NCI-H526 (cell line): ENCODE data around the gene LMAN2.

ENCODE experiments used
- DNase-seq, 2 experiments: peaks; one replicate each; lab custom pipeline; 2025; lab: John Stamatoyannopoulos, UW

The LMAN2 gene, protein sequence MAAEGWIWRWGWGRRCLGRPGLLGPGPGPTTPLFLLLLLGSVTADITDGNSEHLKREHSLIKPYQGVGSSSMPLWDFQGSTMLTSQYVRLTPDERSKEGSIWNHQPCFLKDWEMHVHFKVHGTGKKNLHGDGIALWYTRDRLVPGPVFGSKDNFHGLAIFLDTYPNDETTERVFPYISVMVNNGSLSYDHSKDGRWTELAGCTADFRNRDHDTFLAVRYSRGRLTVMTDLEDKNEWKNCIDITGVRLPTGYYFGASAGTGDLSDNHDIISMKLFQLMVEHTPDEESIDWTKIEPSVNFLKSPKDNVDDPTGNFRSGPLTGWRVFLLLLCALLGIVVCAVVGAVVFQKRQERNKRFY

GRCh38 chr5:177351392-177352329 lies at the start of gene LMAN2:
Gene LMAN2, minus strand, starts transcription at chr5:177351668. Its CDS starts 21 bp downstream, at chr5:177351647.
- DNase-seq = peak; percentile 90 to 93

DNA sequence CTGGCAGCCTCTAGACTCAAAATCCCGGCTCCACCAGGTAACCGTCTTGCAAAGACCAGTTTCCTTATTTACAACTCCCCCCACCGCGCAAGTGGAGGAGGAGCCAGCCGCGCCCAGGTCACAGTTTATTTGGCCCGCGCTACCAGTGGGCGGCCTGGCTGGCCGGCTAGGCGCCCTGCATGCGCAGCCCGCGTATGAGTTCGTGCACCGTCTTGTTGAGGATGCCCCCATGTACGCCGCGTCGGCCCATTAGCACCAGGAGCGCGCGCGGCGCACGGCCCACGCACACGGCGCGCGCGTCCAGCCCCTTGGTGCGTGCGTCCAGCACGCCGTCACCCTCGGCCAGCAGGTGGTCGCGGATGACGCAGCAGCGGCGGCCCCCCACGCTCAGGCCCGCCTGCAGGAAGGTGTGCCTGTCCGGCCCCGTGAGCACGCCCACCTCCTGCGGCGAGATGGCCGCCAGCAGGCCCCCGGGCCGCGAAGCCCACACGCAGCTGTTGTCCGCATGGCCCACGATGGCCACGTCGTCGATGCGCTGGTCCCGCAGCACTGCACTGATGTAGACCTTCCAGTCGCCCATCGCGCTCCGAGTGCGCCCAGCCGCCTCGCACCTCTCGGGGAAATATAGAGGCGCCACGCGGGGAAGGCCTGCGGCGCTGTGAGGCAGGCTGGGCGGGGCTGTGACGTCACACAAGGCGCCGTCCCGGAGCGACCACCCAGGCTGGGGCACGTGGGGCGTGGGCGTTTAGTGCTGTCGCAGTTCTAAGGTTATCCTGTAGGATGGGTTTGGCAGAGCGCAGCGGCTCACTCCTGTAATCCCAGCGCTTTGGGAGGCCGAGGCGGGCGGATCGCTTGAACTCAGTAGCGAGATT lies 48.8 kb upstream of the LMAN2 start, which contains the start of gene PFN3:
TSS of gene PFN3 (minus strand) at position 665 of the 872 bp plus-strand sequence. CDS start at position 580, 85 bp downstream.
- DNase-seq = no peak

DNA sequence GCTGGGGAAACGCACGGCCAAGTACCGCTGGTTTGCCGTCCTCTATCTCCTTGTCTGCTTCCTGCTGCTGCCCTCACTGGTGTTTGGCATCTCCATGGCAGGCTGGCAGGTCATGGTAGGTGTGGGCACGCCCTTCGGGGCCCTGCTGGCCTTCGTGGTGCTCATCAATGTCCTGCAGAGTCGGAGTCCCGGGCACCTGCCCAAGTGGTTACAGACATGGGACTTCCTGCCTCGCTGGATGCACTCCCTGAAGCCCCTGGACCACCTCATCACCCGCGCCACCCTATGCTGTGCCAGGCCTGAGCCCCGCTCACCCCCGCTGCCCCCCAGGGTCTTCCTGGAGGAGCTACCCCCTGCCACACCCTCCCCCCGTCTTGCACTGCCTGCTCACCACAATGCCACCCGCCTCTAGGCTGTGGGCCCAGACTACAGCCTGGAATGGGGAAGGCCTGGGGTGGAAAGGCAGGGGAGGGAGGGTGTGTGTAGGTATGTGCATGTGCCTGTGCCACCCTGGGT lies 46.5 kb upstream of the LMAN2 start:
- DNase-seq = no peak

DNA sequence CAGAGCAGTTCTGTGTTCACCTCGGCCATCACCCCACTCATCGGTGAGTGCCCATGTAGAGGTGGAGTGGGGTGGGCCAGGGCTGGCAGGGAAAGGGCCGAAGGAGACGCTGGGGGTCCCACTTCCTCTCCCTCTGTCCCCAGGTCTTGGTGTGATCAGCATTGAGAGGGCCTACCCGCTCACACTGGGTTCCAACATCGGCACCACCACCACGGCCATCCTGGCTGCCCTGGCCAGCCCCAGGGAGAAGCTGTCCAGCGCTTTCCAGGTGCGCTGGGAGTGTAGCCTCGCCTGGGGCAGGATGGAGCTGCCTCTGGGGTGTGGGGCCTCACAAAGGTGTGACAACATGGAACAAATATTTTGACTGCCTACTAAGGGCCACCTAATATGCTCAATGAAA lies 45.3 kb upstream of the LMAN2 start:
- no peak for DNase-seq

DNA sequence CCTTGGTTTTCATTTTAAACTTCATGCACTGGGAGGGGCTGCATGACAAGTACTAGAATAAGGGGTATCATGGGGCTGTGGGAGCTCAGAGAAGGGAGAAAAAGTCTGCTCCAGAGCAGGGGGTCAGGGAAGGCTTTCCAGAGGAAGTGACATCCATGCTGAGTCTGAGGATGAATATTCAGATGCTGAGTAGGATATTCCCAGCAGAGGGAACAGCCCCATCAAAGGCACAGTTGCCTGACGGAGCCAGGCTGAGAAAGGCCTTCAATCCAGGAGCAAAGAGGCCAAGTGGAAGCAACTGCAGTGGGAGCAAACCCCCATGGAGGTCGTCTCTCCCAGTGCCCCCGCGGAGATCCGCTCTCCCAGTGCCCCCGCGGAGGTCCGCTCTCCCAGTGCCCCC lies 44.6 kb upstream of the LMAN2 start:
- no peak for DNase-seq

GRCh38 chr5:177393990-177394389 lies 42.5 kb upstream of the LMAN2 start:
- no peak for DNase-seq

DNA sequence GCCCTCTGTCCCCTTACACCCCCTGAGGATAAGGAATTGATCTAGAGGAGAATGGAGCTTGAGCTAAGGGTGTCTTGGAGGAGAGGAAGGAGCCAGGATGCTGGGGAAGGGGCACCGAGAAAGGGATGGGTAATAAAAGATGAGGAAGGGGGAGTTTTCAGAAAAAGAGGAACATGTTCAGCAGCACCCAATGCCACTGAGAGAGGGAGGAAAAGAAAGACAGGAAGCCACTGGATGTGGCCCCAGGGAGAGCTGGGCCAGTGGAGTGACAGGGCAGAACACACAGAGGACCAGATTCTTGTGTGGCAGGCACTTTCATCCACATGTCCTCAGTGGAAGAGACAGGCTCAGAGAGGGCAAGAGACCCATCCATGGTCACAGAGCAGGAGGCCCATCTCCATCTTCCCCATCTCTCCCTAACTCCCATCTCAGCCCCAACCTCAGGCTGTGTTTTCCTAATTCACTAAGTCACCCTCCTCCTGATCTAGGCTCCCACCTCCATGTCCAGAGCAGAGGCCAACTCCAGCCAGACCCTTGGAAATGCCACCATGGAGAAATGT lies 41.8 kb upstream of the LMAN2 start:
- no peak for DNase-seq

DNA sequence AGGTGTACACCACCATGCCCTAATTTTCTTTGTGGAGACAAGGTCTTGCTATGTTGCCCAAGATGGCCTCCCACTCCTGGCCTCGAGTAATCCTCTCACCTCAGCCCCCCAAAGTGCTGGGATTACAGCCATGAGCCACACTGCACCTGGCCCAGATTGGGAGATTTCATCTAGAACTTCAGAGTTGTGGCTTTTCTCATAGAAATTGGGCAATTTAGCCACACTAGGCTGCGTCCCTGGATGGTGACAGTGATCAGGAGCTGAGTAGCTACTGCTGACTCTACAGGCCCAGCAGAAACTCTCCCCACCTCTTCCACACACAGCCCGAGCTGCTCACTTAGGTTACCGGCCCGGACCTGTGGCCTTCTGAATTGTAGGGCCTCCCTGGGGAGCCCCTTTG lies 41.3 kb upstream of the LMAN2 start:
- no peak for DNase-seq

DNA sequence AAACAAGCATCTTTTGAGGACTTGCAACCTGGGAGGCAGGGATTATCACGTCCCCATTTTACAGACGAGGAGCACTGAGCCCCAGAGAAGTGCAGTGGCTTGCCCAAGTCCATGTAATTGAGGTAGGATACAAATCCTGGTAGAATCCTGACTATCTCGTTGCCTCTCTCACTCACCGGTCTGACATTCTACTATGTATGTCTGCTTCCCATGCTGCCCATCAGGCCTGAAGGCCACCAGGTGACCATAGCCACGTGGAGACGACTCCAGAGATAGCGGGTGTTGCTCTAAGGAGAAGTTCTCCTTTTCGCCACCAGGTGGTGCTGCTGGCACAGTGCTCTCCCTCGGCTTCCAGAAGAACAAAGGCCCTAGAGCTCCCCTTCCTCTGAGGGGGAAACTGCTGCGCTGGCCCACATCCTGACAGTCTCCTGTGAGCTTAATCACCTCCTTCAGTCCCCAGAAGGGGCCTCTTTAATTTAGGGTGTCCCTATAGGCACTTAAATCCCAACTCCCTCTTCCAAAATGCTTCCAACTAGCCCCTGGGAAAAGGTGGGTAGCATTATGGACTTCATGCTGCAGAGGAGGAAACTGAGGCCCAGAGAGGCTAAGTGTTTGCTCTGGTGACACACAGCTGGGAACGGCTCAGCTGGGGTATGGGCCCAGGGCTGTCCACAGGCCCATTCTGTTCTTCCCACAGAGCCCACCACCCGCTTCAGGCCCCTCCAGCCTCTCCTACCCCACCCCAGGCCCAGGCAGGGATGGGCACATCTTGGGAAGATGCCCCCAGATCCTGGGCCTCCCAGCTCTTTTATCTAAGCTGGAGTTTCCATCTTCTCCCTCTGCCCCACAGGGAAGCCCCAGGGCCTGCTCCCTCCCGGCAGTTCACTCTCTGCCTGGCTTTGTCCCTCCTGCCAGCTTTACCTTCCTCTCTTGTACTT lies 39.2 kb upstream of the LMAN2 start:
- peak; percentile 53 to 81 for DNase-seq

DNA sequence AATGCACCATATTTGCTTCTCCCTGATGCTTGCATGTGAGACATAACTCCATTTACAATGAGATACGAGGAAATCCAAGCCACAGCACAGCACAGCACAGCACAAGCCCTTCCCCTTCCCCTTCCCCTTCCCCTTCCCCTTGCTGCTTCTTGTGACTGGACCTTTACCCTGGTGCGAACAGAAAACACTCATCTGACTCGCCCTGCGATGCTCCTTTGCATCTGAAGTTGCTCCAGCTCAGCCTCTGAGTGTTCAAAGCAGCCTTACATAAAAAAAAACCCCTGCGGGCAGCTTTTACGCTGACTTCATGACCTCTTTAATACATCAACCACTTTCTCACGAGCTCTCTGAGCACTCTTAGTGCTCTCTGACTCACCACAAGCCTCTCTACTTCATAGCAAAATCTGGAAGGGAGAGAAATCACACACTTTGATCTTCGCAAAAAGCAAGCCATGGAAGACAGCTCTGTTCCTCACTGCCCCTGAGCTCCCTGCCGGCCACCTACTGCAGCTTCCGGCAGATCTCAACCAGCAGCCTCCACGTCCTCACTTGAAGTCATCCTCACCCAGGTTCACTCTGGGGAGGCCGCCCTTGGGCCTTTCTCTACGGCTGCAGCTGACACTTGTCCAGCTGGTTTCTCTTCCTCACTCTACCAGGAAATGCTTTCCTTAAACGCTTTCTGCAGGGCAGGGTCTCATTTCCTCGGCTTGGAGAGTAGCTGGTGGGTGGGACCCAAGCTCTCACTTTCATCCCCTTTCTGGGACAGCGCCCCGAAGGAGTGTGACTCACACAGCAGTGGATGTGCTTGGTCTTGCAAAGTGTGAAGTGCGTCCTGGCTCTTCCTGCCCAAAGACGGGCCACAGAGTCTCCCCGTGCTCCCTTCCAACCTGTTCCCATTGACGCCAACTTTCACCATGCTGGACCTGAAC lies 38.0 kb upstream of the LMAN2 start:
- DNase-seq = no peak

- DNase-seq = peak in 1 of 2 experiments; percentile 23
Observed at GRCh38 chr5:177388521-177389052, 37.1 kb upstream of the LMAN2 start.

GRCh38 chr5:177387405-177387804 lies 35.9 kb upstream of the LMAN2 start:
- DNase-seq = peak in 1 of 2 experiments; percentile 24

DNA sequence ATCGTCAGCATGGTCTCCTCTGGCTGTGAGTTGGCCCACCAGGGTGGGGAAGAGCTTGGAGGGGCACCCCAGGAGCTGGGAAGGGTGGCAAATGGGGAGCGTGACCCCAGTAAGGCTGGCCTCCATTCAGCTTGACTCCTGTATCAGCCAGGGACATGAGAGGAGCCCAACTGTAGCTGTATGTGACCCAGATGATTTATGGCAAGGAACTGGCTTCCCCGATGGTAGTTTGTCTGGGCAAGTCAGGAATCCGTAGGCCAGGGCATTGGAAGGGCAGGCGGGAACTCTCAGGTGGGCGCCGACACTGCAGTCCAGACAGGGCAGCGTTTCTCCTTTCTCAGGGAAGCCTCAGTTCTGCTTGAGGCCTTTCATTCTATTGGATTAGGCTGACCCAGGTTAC lies 35.1 kb upstream of the LMAN2 start:
- DNase-seq = no peak

GRCh38 chr5:177385720-177386119 lies 34.3 kb upstream of the LMAN2 start:
- DNase-seq = no peak

- no peak for DNase-seq
Observed at GRCh38 chr5:177384134-177384533, 32.7 kb upstream of the LMAN2 start, which contains the start of gene SLC34A1. Gene SLC34A1, plus strand, starts transcription at chr5:177384434. Its CDS starts 1,308 bp downstream, at chr5:177385742.

DNA sequence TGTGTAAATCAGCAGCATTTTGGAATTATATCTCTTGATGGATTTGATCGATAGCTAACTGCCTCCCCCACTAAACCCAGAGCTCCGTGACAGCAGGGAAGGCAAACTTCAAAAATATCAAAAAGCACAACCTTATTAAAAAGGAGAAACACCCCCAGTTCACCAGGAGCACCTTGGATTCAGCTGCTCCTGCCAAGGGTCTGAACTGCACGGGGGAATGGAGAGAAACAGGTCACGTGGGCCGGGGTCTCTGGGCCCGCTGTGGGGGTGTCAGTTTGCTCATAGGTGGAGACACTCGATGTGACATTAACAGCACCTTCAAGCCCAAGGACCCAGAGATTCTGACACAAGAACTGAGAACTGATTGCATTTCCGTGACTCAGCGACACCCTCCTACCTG lies 31.7 kb upstream of the LMAN2 start:
- no peak for DNase-seq

- DNase-seq = no peak
Observed at GRCh38 chr5:177382423-177383029, 31.1 kb upstream of the LMAN2 start.

GRCh38 chr5:177380805-177381126 lies 29.3 kb upstream of the LMAN2 start:
- no peak for DNase-seq
